ENCODE data around the gene TCF7. TPM values are rescaled to one million over a fixed set of nuclear protein-coding genes. Genes with fewer than 3 reads are reported as not detected.
A peak's percentile ranks its signal among the peaks of the same experiment; 100 is the strongest.

The TCF7 gene
- polyA plus RNA-seq, 6 donors from 2014 or later = 0.34 to 3.7 (median 2.4) TPM

- no peak for DNase-seq
- no peak overlapping the region for H3K4me3 Mint-ChIP-seq
- peak overlapping the region in 3 of 6 donors; percentile 50 to 97 (median 84) for H3K27ac Mint-ChIP-seq
- H3K27me3 Mint-ChIP-seq = no peaks in the 10 kb centered on the region
- no peaks in the 10 kb centered on the region for H3K36me3 Mint-ChIP-seq
- peaks cover 18 to 40% (median 38%) of the 10 kb centered on the region in 3 donors for H3K4me1 Mint-ChIP-seq
- no peak for ATAC-seq (ENCODE audit: low read depth in 2 of 2)
- H3K9me3 Mint-ChIP-seq = no peaks in the 10 kb centered on the region
Observed at GRCh38 chr5:134142052-134142451, 27.6 kb downstream of the TCF7 start.

- Mint-ChIP-seq H3K4me3 (peak overlapping the region in 1 of 8 donors; percentile 19), H3K27ac (peak overlapping the region in 3 of 6 donors; percentile 16 to 91 (median 39)), H3K27me3 (no peaks in the 10 kb centered on the region), H3K36me3 (no peaks in the 10 kb centered on the region), H3K9me3 (no peaks in the 10 kb centered on the region), H3K4me1 (peaks cover 22 to 35% (median 31%) of the 10 kb centered on the region in 3 donors)
- no peak for ATAC-seq (ENCODE audit: low read depth in 2 of 2)
- DNase-seq = no peak
Observed at GRCh38 chr5:134142806-134143205, 28.3 kb downstream of the TCF7 start.

GRCh38 chr5:134143431-134143830, 28.9 kb downstream of the TCF7 start:
- Mint-ChIP-seq H3K4me1 (peaks cover 22 to 31% (median 26%) of the 10 kb centered on the region in 3 donors), H3K27ac (peak overlapping the region in 2 of 6 donors; percentile 16 to 39), H3K36me3 (no peaks in the 10 kb centered on the region), H3K9me3 (no peaks in the 10 kb centered on the region), H3K4me3 (no peak overlapping the region), H3K27me3 (no peaks in the 10 kb centered on the region)
- no peak for ATAC-seq (ENCODE audit: low read depth in 2 of 2)
- no peak for DNase-seq

GRCh38 chr5:134143944-134144941, 29.8 kb downstream of the TCF7 start:
- Mint-ChIP-seq H3K4me1 (peaks cover 20 to 25% (median 22%) of the 10 kb centered on the region in 3 donors), H3K27me3 (no peaks in the 10 kb centered on the region), H3K27ac (peak overlapping the region in 2 of 6 donors; percentile 75 to 79), H3K36me3 (peaks cover 2 to 5% of the 10 kb centered on the region in 2 donors), H3K4me3 (peak overlapping the region in 2 of 8 donors; percentile 41 to 70), H3K9me3 (no peaks in the 10 kb centered on the region)
- ATAC-seq (ENCODE audit: low read depth in 2 of 2) = no peak
- DNase-seq = no peak

GRCh38 chr5:134145041-134145757, 30.7 kb downstream of the TCF7 start:
- H3K4me1 Mint-ChIP-seq = peaks cover 19 to 23% (median 20%) of the 10 kb centered on the region in 3 donors
- no peak for ATAC-seq (ENCODE audit: low read depth in 2 of 2)
- H3K9me3 Mint-ChIP-seq = no peaks in the 10 kb centered on the region
- peak overlapping the region in 2 of 6 donors; percentile 75 to 79 for H3K27ac Mint-ChIP-seq
- peak overlapping the region in 2 of 8 donors; percentile 41 to 70 for H3K4me3 Mint-ChIP-seq
- H3K36me3 Mint-ChIP-seq = peaks cover 4 to 7% of the 10 kb centered on the region in 2 donors
- no peak for DNase-seq
- no peaks in the 10 kb centered on the region for H3K27me3 Mint-ChIP-seq

GRCh38 chr5:134145779-134146581, 31.5 kb downstream of the TCF7 start:
- H3K27ac Mint-ChIP-seq = peak overlapping the region in 3 of 6 donors; percentile 5 to 79 (median 20)
- H3K36me3 Mint-ChIP-seq = peaks cover 4 to 7% of the 10 kb centered on the region in 2 donors
- H3K27me3 Mint-ChIP-seq = no peaks in the 10 kb centered on the region
- H3K4me3 Mint-ChIP-seq = peak overlapping the region in 1 of 8 donors; percentile 67
- peak; percentile 68 for DNase-seq
- peaks cover 12 to 20% (median 13%) of the 10 kb centered on the region in 3 donors for H3K4me1 Mint-ChIP-seq
- H3K9me3 Mint-ChIP-seq = no peaks in the 10 kb centered on the region
- ATAC-seq (ENCODE audit: low read depth in 2 of 2) = peak; percentile 85 to 89

- H3K36me3 Mint-ChIP-seq = peaks cover 4 to 7% of the 10 kb centered on the region in 2 donors
- no peak for ATAC-seq (ENCODE audit: low read depth in 2 of 2)
- no peak for DNase-seq
- H3K27ac Mint-ChIP-seq = peak overlapping the region in 3 of 6 donors; percentile 51 to 79 (median 69)
- peaks cover 5 to 15% (median 10%) of the 10 kb centered on the region in 3 donors for H3K4me1 Mint-ChIP-seq
- no peak overlapping the region for H3K4me3 Mint-ChIP-seq
- H3K27me3 Mint-ChIP-seq = no peaks in the 10 kb centered on the region
- no peaks in the 10 kb centered on the region for H3K9me3 Mint-ChIP-seq
Observed at GRCh38 chr5:134146651-134147518, 32.4 kb downstream of the TCF7 start.

GRCh38 chr5:134148316-134148715, 33.8 kb downstream of the TCF7 start:
- DNase-seq (no peak), ATAC-seq (ENCODE audit: low read depth in 2 of 2) (no peak)
- Mint-ChIP-seq H3K4me1 (peaks cover 5 to 15% (median 10%) of the 10 kb centered on the region in 3 donors), H3K4me3 (no peak overlapping the region), H3K27ac (peak overlapping the region in 1 of 6 donors; percentile 80), H3K9me3 (no peaks in the 10 kb centered on the region), H3K36me3 (peaks cover 5 to 7% of the 10 kb centered on the region in 2 donors), H3K27me3 (no peaks in the 10 kb centered on the region)

- no peak for DNase-seq
- ATAC-seq (ENCODE audit: low read depth in 2 of 2) = no peak
- Mint-ChIP-seq H3K27me3 (no peaks in the 10 kb centered on the region), H3K36me3 (peaks cover 7 to 9% of the 10 kb centered on the region in 2 donors), H3K4me3 (no peak overlapping the region), H3K27ac (peak overlapping the region in 5 of 6 donors; percentile 26 to 71 (median 42)), H3K4me1 (peaks cover 5 to 15% (median 10%) of the 10 kb centered on the region in 3 donors), H3K9me3 (no peaks in the 10 kb centered on the region)
Observed at GRCh38 chr5:134148986-134149539, 34.6 kb downstream of the TCF7 start.

GRCh38 chr5:134149571-134150303, 35.3 kb downstream of the TCF7 start:
- DNase-seq (no peak), ATAC-seq (ENCODE audit: low read depth in 2 of 2) (no peak)
- peaks cover 7 to 9% of the 10 kb centered on the region in 2 donors for H3K36me3 Mint-ChIP-seq
- H3K27me3 Mint-ChIP-seq = no peaks in the 10 kb centered on the region
- H3K9me3 Mint-ChIP-seq = no peaks in the 10 kb centered on the region
- peak overlapping the region in 1 of 8 donors; percentile 22 for H3K4me3 Mint-ChIP-seq
- peaks cover 5 to 13% (median 10%) of the 10 kb centered on the region in 3 donors for H3K4me1 Mint-ChIP-seq
- H3K27ac Mint-ChIP-seq = peak overlapping the region in 4 of 6 donors; percentile 67 to 82 (median 75)

- Mint-ChIP-seq H3K27ac (peak overlapping the region in 1 of 6 donors; percentile 58), H3K4me3 (no peak overlapping the region), H3K36me3 (peaks cover 17 to 18% of the 10 kb centered on the region in 2 donors), H3K4me1 (peaks cover 0 to 18% (median 0%) of the 10 kb centered on the region in 3 donors), H3K9me3 (no peaks in the 10 kb centered on the region), H3K27me3 (no peaks in the 10 kb centered on the region)
- no peak for ATAC-seq (ENCODE audit: low read depth in 2 of 2)
- no peak for DNase-seq
Observed at GRCh38 chr5:134151723-134152122, 37.2 kb downstream of the TCF7 start.
